Stimulated activated CD4-positive, alpha-beta T cell treated with anti-CD3 and anti-CD28 coated beads, TNF-alpha, amount 100 ng/mL, for 1 hour (primary cell): Measurements from ENCODE around the gene LIMCH1.
"Not testable (repeated sequence)": the region's sequence is repeated elsewhere in the genome, so short reads cannot be mapped to it uniquely, and the experiment has no call there.

Experiments used
- DNase-seq, 3 donors: peaks; one replicate each; pipeline ENCODE4 v3.0.0-alpha.2; 2020; ENCODE audit warnings: low read depth in 3 of 3, low spot score in 1 of 3

LIMCH1 gene, protein sequence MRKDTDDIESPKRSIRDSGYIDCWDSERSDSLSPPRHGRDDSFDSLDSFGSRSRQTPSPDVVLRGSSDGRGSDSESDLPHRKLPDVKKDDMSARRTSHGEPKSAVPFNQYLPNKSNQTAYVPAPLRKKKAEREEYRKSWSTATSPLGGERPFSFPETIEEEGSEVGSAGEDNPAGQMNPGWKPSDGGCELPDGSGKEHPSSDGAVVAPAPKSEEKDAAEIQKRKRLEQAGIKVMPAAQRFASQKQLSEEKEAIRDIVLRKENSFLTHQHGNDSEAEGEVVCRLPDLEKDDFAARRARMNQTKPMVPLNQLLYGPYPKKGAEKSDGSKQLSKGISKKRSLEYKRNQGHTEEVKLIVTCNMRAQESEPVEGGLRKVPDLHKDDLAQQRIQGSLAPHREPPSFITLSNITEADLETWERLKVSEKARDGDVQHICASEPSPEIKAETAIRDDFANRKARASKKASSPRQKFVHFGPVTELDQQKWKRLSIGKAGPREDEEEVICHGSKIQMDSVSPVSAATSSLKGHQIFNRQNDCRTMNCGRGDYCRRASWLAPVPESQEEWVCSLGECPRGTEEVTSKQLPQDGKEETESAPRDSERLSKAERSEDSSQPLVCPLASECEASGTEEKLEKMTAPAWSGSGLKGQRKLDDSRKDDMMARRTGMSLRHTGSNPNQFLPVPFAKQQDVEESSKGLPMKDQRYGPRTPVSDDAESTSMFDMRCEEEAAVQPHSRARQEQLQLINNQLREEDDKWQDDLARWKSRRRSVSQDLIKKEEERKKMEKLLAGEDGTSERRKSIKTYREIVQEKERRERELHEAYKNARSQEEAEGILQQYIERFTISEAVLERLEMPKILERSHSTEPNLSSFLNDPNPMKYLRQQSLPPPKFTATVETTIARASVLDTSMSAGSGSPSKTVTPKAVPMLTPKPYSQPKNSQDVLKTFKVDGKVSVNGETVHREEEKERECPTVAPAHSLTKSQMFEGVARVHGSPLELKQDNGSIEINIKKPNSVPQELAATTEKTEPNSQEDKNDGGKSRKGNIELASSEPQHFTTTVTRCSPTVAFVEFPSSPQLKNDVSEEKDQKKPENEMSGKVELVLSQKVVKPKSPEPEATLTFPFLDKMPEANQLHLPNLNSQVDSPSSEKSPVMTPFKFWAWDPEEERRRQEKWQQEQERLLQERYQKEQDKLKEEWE (N-terminal part only)

DNA sequence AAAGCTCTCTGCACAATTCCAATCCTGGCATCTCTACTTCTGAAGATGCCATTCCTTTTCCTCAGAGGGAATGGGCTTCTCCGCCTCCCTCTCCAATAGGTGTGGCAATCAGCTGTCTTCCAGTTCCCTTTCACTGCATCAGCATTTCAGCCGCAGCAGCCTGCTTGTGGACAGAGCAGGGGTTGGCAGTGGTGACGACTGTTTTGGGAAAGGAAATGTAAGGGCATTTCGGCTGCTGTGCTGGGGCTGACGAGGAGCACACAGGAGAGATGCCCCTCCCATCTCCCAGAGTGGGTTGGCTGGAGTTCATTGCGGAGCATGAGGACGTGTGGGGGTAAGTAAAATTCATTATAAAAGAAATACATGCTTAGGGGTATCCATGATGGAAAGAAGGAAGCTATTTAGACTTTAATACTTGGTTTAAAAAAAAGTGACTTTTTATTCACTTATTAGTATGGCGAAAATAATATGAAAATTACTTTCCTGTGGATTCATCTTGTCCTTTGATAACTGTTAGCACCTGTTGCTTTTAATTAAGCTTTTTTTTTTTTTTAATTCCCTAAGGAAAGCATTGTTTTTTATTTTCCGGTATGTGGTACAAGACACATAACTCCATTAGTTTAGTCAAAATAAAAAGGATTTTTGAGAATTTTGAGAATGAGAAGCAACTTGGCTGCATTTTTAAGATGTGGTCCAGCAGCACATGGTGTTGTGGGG is at the start of gene LIMCH1:
Gene LIMCH1, plus strand, starts transcription at position 141 of the 717 bp plus-strand sequence. CDS start 67,839 bp downstream, outside the sequence.
- DNase-seq: no peak

DNA sequence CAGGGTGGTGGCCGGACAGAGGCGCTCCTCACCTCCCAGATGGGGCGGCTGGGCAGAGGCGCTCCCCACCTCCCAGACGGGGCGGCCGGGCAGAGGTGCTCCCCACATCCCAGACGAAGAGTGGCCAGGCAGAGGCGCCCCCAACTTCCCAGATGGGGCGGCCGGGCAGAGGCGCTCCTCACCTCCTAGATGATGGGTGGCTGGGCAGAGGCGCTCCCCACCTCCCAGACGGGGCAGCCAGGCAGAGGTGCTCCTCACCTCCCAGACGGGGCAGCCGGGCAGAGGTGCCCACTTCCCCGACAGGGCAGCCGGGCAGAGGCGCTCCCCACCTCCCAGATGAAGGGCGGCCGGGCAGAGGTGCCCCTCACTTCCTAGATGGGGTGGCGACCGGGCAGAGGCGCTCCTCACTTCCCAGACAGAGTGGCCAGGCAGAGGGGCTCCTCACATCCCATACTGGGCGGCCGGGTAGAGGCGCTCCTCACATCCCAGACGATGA is 46.8 kb upstream of the LIMCH1 start:
- not testable (repeated sequence) for DNase-seq

DNA sequence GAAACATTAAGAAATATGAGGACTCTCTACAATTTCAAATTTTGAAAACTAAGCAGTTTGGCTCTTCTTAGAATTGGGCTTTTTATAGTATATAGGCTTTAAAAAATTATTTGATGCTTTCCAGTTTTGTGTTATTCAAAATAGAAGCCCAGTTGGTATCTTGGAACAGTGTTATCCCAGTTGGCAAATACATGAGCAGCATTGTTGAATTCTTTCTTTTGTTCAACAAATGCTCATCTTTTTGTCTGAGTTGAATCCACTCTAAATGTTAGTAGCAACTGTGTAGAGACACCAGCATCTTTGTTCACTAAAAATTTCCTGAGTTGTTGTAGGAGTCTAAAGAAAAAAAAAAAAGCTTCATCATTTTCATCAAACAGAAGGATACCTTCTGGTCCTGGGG is 41.0 kb upstream of the LIMCH1 start:
- DNase-seq: no peak

DNA sequence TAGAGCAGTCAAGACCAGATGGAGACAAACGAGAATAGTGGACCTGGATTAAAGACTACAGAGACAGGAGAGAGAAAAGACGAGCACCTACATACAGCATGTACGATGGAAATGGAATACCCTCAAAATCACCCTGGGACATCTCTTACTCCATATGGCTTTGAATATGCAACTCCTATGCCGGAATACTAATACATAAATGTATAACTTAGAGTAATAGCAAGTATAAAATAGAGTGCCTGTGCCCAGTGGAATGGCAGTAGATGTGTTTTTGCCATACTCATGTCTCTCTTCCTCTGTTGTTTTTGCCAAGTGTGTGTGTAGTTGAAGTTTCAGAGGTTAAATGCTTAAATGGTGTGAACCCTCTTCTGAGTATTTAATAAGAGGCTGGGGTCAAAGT is 39.8 kb upstream of the LIMCH1 start:
- no peak for DNase-seq

DNA sequence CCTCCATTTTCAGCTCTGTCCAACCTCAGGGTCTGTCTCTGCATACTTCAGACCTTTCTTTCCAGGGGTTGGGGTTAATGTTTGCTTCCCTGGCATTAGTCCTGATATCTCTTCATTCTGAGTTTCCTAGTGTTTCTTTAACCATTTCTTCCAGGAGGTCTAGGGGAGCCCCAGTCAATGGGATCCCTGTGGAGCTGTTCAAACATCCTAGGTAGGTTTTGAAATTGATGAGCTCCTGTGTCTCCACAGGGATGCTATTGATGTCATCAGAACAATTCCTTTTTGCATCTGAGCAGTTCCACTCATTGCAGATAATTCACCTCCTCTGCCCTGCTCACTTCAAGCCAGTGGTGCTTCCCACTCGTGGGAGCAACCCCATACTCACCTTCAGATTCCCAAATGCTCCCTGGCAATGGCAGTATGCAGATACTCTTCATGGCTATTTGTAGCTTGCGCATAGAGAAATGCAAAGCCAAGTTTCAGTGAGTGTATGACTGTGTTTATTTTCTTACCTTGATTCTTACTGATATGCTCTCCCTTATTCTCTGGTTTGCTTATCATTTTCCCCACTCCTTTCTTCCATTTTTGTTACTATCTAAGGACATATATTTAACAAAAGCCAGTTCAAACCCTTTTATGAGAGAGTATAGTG is 33.7 kb upstream of the LIMCH1 start:
- no peak for DNase-seq

DNA sequence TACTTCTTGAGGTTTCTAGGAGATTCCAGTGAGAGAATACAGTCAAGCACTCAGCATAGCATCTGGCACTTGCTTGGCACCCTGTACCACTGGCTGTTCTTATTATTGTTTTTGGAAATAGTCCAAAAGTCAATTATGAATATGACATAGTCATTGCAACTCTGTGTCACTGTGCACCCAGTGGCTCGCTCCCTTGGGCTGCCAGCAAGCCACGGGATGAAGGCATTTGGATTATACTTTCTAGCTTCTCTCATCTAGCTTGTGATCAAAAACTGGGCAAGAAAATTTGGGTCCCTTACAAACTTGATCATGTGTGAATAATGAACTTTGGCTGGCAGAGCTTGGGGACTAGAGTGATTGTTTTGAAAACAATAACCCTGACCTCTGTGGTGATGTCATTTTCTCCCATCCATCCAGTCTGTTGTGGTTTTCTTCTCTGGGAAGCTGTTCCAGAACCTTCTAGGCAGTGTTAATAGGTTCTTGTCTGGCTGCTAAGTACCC is 32.7 kb upstream of the LIMCH1 start:
- DNase-seq: no peak

DNA sequence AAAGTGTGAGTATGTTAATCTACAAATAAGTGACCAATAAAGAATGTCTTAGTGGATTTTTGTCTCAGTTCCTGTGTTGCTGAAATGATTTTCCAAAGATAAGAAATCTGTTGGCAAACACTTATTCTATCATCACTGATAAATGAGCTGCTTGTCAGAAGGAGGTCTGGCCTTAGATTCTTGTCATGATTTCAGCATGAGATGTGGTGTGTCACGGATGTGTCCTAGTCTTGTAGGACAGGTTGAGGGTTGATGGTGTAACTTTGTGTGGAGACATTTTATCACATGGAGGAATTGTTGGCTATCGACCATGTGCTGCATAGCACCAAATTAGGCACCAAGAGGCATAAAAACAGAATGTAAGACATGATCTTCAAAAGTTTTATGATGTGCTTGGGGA is 31.8 kb upstream of the LIMCH1 start:
- no peak for DNase-seq

DNA sequence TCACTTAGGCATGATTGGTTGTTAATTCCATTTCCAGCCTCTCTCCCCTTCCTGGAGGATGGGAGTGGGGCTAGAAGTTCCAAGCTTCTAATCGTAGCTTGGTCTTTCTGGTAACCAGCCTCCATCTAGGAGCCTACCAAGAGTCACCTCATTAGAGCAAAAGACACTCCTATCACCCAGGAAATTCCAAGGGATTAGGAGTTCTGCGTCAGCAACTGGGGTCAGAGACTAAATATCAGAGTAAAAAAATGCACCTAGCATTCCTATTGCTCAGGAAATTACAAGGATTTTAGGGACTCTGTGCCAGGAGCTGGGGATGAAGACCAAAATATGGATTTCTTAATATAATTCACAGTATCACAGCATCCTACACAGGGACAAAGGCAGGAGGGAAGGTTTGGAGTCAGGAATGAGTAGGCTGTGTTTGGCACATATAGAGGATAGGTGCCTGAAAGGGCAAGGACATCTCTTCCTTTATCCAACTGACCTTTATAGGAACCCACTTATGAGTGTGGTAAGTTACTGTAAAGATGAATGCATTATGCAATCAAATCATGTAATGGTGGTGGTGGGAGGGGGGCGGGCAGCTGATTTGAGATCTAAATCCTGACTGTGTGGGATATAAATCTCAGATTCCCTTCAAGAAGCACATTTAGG is 30.5 kb upstream of the LIMCH1 start:
- DNase-seq: no peak

DNA sequence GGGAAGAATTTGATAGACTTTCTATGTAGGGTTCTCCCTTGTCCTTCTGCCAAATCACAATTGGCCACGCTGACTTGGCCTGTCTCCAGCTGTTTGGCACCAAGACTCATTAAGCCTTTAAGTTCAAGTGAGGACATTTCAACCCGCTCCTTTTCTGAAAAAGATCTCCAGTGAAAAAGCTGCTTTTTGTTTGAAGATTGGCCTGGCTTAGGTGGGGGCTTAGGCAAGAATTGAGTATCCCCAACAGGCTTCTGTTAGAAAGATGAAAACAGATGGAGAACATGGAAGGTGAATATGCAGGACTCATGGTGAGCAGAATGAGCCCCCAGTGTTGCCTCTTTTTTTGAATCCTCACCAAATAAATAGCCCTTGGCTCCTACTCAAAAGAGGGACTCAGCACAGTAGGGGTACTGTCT is 28.5 kb upstream of the LIMCH1 start:
- DNase-seq: no peak

DNA sequence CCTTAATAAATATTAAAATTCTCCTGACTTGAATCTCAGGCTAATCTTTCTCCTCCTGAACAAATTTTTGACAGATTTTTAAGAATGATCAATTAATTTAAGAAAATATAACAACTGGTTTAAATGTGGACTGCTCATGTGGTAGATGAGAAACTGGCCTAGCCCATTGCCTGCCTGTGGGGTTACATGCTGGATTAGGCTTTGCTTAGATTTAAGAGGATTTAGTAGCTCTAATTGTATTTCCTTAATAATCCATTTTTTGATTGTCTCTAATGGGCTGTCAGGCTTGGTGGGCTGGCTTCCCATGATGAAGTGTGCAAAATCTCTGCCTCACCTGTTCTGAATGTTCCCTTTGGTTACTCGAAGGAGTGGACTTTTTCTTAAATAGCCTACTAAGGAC is 27.8 kb upstream of the LIMCH1 start:
- DNase-seq: no peak

DNA sequence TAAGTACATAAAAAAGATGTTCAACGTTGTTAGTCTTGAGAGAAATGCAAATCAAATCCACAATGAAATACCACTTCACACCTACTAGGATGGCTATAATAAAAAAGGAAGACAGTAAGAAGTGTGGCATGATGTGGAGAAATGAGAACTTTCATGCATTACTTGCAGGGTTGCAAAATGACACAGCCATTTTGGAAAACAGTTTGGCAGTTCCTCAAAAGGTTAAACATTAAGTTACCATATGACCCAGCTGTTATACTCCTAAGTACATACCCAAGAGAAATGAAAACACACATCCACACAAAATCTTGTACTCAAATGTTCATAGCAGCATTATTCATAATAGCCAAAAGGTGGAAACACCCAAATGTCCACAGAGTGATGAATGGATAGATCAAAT is 25.8 kb upstream of the LIMCH1 start:
- no peak for DNase-seq

DNA sequence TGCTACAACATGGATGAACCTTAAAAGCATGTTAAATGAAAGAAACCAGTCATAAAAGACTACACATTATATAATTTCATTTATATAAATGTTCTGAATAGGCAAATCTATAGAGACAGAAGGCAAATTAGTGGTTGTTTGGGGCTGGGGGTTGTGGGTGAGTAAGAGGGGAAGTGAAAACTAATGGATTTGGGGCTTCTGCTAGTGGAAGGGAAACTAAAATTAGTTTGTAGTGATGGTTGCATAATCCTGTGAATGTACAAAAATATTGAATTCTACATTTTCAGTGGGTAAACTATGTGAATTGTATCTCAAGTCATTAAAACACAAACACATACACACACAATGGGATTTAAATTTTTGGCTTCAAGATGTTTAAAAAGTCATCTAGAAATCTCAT is 25.4 kb upstream of the LIMCH1 start:
- no peak for DNase-seq

DNA sequence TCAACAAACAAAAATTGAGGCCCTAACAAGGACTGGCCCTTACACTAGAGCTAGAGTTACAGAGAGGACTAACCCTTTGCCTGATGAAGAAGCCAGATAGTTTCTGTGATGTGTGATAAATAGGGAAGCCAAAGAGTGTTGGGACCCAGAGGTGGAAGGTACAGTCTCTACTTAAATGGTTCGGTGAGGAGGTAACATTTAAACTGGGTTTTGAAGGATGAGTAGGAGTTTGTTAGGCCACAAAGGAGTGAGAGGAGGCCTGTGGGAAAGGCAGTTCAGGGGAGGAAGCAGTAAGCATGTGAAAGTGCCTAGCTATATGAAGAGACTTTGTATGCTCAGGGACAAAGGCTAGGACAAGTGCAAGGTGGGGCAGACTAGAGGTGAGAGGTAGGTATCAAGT is 23.8 kb upstream of the LIMCH1 start:
- DNase-seq: no peak

DNA sequence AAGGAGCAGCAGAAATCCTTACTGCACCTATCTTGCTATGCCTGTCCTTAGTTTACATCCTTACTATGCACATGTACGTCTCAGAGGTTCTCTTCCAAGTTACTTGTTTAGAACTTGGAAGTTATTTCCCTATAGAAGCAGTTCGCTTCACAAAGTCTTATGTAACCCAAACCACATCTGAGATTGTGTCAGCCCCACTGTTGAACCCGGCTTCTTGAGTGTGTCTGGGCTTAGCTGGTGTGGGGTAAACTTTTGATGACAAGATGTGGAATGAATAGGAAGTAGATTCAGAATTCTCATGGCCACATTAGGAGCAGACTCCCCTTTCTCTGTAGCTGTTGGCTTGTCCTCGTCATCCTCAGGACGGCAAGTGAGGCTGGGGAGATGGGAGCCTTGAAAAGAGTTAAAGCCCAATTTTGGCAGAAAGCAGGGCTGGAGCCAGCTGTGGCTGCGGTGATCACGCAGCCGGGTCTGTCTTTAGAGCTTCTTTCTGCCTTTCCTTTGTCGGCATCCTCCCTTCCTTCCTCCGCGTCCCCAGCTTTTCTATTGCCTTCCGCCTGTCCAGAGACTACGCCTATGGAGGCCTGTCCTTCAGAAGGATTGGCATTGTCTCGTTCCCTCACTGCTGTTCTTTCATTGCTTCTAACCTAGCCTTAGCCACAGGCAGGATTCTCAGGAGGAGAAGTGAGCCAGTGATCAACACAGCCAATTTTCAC is 23.0 kb upstream of the LIMCH1 start:
- DNase-seq: no peak

DNA sequence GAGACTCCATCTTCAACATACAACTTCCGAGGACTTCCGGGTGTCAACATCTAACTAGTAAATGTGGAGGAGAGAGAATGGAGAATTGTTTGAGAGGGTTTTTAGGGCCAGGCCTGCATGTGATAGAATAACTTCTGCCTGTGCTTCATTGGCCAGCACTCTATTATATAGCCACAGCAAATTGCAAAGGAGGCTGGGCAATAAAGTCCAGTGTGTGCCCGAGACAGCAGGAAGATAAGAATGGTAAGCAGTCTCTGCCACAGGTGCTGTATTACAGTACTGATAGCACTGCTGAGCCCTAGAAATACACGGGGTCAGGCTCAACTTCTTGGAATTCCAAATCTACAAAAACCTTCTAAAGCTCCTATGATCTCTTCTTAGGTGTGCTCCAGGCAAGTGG is 20.8 kb upstream of the LIMCH1 start:
- no peak for DNase-seq

DNA sequence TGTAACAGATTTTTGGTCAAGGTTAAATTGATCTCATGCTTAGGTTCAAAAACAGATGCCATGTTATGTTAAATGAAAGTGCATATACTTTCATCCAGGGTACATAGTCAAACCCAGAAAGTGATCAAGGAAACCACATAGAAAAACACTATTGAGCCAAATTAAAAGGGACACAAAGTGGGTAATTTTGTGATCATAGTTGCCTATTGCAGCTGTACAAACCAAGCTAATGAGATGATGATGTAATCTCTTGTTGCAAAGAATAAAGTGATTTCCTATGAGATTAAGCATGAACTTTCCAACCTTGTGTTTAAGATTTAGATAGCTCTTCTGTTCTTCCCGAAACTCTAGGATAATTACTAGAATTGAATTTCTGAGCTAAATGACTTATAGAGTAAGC is 20.2 kb upstream of the LIMCH1 start:
- DNase-seq: no peak

DNA sequence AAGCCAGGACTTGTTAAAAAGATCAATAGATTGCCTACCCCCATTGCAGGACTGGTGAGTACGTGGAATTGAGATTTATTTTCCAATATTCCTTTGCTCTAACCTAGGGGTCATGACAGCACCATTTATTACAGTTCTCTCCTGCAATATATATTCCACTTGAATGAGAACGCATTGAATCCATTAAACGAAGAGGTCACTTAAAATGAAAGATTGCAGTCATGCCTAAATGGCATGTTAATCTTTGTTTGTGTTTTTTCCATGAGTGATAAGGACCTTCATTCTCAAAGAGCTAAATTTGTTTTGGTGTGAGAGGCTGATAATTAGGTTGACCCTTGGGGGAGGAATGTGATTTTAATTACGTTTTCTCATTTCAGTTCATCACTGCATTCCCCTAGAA is 13.5 kb upstream of the LIMCH1 start:
- no peak for DNase-seq

DNA sequence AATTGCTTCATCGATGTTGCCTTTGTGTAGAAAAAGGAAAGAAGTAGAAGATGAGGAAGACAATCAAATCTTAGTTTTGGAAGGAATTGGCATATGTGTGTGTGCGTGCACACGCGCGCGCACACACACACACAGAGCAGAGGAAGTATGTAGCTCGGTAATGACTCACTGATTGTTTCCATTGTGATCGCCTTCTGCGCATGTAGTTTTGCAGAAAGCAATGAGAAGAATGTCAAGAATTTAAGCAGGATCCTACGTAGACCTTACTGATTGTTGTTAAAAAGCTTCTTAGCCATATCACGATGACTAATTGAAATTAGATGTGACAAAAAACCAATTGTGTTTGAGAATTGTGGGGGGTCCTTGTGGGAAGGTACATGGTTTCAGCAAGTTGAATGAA is 12.8 kb upstream of the LIMCH1 start:
- no peak for DNase-seq

DNA sequence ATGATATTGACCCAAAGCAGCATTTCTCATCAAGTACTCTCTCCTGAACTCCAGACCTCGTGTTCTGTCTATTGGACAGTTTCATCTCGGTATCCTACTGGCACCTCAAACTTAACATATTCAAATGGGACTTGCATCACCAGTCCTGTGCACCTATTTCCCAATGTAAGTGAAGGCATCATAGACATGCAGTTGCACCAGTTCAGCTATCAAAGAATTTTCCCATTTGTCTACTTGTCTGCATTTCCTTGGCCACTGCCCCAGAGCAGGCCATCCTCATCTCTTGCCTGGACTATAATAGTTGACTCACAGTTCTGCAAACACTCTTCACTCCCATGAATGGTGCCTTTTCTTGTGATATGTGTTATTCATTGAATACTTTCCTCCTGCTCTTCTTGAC is 11.3 kb upstream of the LIMCH1 start:
- no peak for DNase-seq
